GM23338 (cell line): ENCODE data around the gene COQ8B. TPM values are rescaled to one million over a fixed set of nuclear protein-coding genes. Genes with fewer than 3 reads are reported as not detected.

Experiments
- ATAC-seq: fragments of 200-7000 bp; cut with Tn5 transposase; 3 replicates; pipeline ENCODE4 v1.9.1; 2020
- DNase-seq: peaks from one replicate; pipeline ENCODE4 v3.0.0-alpha.2; 2015; ENCODE audit warnings: low spot score
- H2AFZ ChIP-seq: fragments of 200-600 bp; sonication (generic); 2 replicates; pipeline ENCODE4 v1.8.0; 2016; ENCODE audit warnings: antibody characterized with exemption, mild to moderate bottlenecking, moderate library complexity
- H3F3A ChIP-seq: fragments of 200-600 bp; sonication (generic); replicated peaks from 2 replicates; pipeline ENCODE4 v1.8.0; 2017; ENCODE audit warnings: antibody characterized with exemption, mixed run types, low read depth
- H3K27ac ChIP-seq: fragments of 200-600 bp; sonication (generic); 2 replicates; pipeline ENCODE4 v1.6.1; 2016; ENCODE audit warnings: low read depth
- H3K27me3 ChIP-seq: fragments of 200-600 bp; sonication (generic); 2 replicates; pipeline ENCODE4 v1.8.0; 2016; ENCODE audit warnings: mild to moderate bottlenecking, mixed run types, moderate library complexity; ENCODE audit not compliant: insufficient read depth
- H3K36me3 ChIP-seq: fragments of 200-600 bp; sonication (generic); 2 replicates; pipeline ENCODE4 v1.8.0; 2016; ENCODE audit warnings: mild to moderate bottlenecking; ENCODE audit not compliant: insufficient read depth
- H3K4me1 ChIP-seq: fragments of 200-600 bp; sonication (generic); 2 replicates; pipeline ENCODE4 v1.8.0; 2016; ENCODE audit warnings: mild to moderate bottlenecking, moderate library complexity; ENCODE audit not compliant: insufficient read depth
- H3K4me2 ChIP-seq: fragments of 200-600 bp; sonication (generic); 2 replicates; pipeline ENCODE4 v1.7.1; 2017; ENCODE audit warnings: mixed run types
- H3K4me3 ChIP-seq: fragments of 200-600 bp; sonication (generic); 2 replicates; pipeline ENCODE4 v1.6.1; 2016; ENCODE audit warnings: mixed run types
- H3K79me2 ChIP-seq: fragments of 200-600 bp; sonication (generic); replicated peaks from 2 replicates; pipeline ENCODE4 v1.8.0; 2017; ENCODE audit warnings: mild to moderate bottlenecking; ENCODE audit not compliant: insufficient read depth
- H3K9me2 ChIP-seq: fragments of 200-600 bp; sonication (generic); 2 replicates; pipeline ENCODE4 v1.8.0; 2017; ENCODE audit not compliant: insufficient read depth
- H4K20me1 ChIP-seq: fragments of 200-600 bp; sonication (generic); replicated peaks from 2 replicates; pipeline ENCODE4 v1.8.0; 2017; ENCODE audit warnings: mild to moderate bottlenecking; ENCODE audit not compliant: insufficient read depth
- H3K27ac Mint-ChIP-seq: 2 replicates; pipeline ENCODE4 v1.8.0; 2020; ENCODE audit warnings: inconsistent platforms, mild to moderate bottlenecking, moderate library complexity, mixed read lengths
- H3K27me3 Mint-ChIP-seq: 3 replicates; pipeline ENCODE4 v1.8.0; 2022; ENCODE audit warnings: low read depth, mild to moderate bottlenecking, moderate library complexity, mixed read lengths, inconsistent platforms; ENCODE audit not compliant: insufficient read depth, poor library complexity
- H3K36me3 Mint-ChIP-seq: 3 replicates; pipeline ENCODE4 v1.8.0; 2021; ENCODE audit warnings: low read depth, mild to moderate bottlenecking, inconsistent platforms, moderate library complexity, mixed read lengths
- H3K4me1 Mint-ChIP-seq: 3 replicates; pipeline ENCODE4 v1.8.0; 2020; ENCODE audit warnings: mild to moderate bottlenecking, inconsistent platforms, mixed read lengths
- H3K4me3 Mint-ChIP-seq: 3 replicates; pipeline ENCODE4 v1.8.0; 2021; ENCODE audit warnings: moderate library complexity, mild to moderate bottlenecking, inconsistent platforms, mixed read lengths
- H3K9me3 Mint-ChIP-seq: 3 replicates; pipeline ENCODE4 v1.8.0; 2020; ENCODE audit warnings: moderate library complexity, mild to moderate bottlenecking, inconsistent platforms, mixed read lengths
- CREB1 ChIP-seq: fragments of 250-450 bp; sonication (Bioruptor Pico); IDR thresholded peaks from 2 replicates; pipeline ENCODE4 v1.5.0; 2020; ENCODE audit warnings: low read depth, mild to moderate bottlenecking, moderate library complexity
- ETS1 ChIP-seq: IDR thresholded peaks from 2 replicates; pipeline ENCODE4 v1.6.1; 2016; ENCODE audit warnings: antibody characterized with exemption
- EZH2 ChIP-seq: fragments of 200-600 bp; sonication (generic); IDR thresholded peaks from one replicate; pipeline ENCODE4 v1.8.0; 2017; ENCODE audit warnings: antibody characterized with exemption, mild to moderate bottlenecking, low read depth; ENCODE audit not compliant: unreplicated experiment
- EZH2phosphoT487 ChIP-seq: fragments of 200-600 bp; sonication (generic); IDR thresholded peaks from one replicate; pipeline ENCODE4 v1.8.1; 2018; ENCODE audit warnings: antibody characterized with exemption; ENCODE audit not compliant: unreplicated experiment
- JUNB ChIP-seq: IDR thresholded peaks from one replicate; pipeline ENCODE4 v1.6.1; 2016; ENCODE audit warnings: antibody characterized with exemption; ENCODE audit not compliant: unreplicated experiment
- NANOG ChIP-seq: IDR thresholded peaks from 2 replicates; pipeline ENCODE4 v1.6.1; 2016; ENCODE audit warnings: antibody characterized with exemption, borderline replicate concordance
- REST ChIP-seq: IDR thresholded peaks from one replicate; pipeline ENCODE4 v1.6.1; 2018; ENCODE audit warnings: antibody characterized with exemption; ENCODE audit not compliant: unreplicated experiment
- ZNF114 ChIP-seq: fragments of 250-450 bp; sonication (Bioruptor Pico); IDR thresholded peaks from 2 replicates; pipeline ENCODE4 v1.5.0; 2020; ENCODE audit warnings: mild to moderate bottlenecking, moderate library complexity
- ZNF331 ChIP-seq: fragments of 250-450 bp; sonication (Bioruptor Pico); IDR thresholded peaks from 2 replicates; pipeline ENCODE4 v1.5.0; 2020; ENCODE audit warnings: low read depth, mild to moderate bottlenecking, moderate library complexity
- ZNF462 ChIP-seq: fragments of 250-450 bp; sonication (Bioruptor Pico); IDR thresholded peaks from 2 replicates; pipeline ENCODE4 v1.5.0; 2020; ENCODE audit warnings: mild to moderate bottlenecking, moderate library complexity
- polyA plus RNA-seq: library from polyadenylated mRNA; unstranded; fragments of >200 nt; fragmentation: Nextera tagmentation; extraction: Ambion mirVana; gene quantifications from 2 replicates; pipeline ENCODE4 v1.2.1, GENCODE V29; 2016
- total RNA-seq: library from RNA; depleted of rRNA; stranded (reverse); fragments of >200 nt; shearing (Covaris generic); gene quantifications from 2 replicates; pipeline ENCODE4 v1.2.3, GENCODE V29; 2014

COQ8B gene
- total and polyA plus RNA-seq, 2 experiments from 2014 or later = 13.9 to 59.6 TPM

- peaks cover 3% of the 10 kb centered on the region for H3K36me3 ChIP-seq
- TF ChIP-seq REST (no peak), EZH2phosphoT487 (no peak), ZNF331 (CRISPR knock-in tag) (no peak), CREB1 (CRISPR knock-in tag) (no peak), EZH2 (no peak), ZNF462 (CRISPR knock-in tag) (no peak), ZNF114 (CRISPR knock-in tag) (no peak), ETS1 (no peak), NANOG (no peak), JUNB (no peak)
- no peak overlapping the region for H3K4me2 ChIP-seq
- H3K27me3 ChIP-seq = no peaks in the 10 kb centered on the region
- H3K9me2 ChIP-seq = no peaks in the 10 kb centered on the region; the same call in 1 of the 2 replicates
- Mint-ChIP-seq H3K27ac (no peak overlapping the region), H3K4me3 (no peak overlapping the region), H3K4me1 (peaks cover 28% of the 10 kb centered on the region), H3K27me3 (peaks cover 32% of the 10 kb centered on the region), H3K36me3 (peaks cover 24% of the 10 kb centered on the region), H3K9me3 (peaks cover 3% of the 10 kb centered on the region; the same call in 1 of the 3 replicates)
- DNase-seq (no peak), ATAC-seq (no peak)
- H3K79me2 ChIP-seq = peaks cover 20% of the 10 kb centered on the region
- H4K20me1 ChIP-seq = no peaks in the 10 kb centered on the region
- H3F3A ChIP-seq = no peaks in the 10 kb centered on the region; the same call in 1 of the 2 replicates
- H2AFZ ChIP-seq = no peak overlapping the region
- H3K27ac ChIP-seq = no peak overlapping the region
- H3K4me1 ChIP-seq = peaks cover 24% of the 10 kb centered on the region
- H3K4me3 ChIP-seq = no peak overlapping the region
These were observed 30.9 kb upstream of the COQ8B start for GRCh38 chr19:40747536-40747935.
